Measurements from ENCODE around the gene SLC34A1.
"Not testable (repeated sequence)": the region's sequence is repeated elsewhere in the genome, so short reads cannot be mapped to it uniquely, and the experiment has no call there.

SLC34A1 gene

DNA sequence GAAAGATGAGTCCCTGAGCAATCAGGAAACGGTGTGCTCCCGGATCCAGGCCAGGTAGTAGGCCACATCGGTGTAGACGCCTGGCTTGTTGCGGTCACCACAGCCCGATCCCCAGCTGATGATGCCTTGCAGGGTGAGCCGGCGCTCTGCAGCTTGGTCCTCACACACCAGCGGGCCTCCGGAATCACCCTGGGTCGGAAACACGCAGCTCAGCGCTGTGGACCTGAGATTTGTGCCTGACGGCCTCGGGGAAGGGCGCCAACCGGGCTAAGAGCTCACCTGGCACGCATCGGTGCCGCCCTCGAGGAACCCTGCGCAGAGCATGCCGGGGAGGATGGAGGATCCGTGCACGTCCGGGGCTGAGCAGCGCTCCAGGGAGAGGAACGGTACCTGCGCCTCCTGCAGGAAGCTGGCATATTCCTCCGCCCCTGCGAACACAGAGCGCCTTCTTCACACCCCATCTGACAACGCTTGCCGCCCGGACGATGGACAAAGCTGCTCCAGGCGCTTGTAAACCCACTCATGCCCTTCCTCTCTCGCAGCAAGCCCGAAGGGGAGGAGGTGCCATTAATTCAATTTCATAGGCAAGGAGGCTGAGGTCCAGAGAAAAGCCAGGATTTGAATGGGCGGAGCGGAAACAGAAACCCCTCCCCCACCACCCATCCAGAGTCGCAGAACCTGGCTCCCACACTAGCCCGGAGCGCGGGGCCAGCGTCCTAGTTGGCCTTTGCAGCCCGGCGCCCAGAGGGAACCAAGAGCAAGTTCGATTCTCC lies 18.2 kb downstream of the SLC34A1 start:
- Histone ChIP-seq H3K27ac (peak overlapping the region in 5 of 21 experiments; percentile 32 to 78 (median 71)), H3K4me3 (peak overlapping the region; percentile 33 to 54 (median 42))

DNA sequence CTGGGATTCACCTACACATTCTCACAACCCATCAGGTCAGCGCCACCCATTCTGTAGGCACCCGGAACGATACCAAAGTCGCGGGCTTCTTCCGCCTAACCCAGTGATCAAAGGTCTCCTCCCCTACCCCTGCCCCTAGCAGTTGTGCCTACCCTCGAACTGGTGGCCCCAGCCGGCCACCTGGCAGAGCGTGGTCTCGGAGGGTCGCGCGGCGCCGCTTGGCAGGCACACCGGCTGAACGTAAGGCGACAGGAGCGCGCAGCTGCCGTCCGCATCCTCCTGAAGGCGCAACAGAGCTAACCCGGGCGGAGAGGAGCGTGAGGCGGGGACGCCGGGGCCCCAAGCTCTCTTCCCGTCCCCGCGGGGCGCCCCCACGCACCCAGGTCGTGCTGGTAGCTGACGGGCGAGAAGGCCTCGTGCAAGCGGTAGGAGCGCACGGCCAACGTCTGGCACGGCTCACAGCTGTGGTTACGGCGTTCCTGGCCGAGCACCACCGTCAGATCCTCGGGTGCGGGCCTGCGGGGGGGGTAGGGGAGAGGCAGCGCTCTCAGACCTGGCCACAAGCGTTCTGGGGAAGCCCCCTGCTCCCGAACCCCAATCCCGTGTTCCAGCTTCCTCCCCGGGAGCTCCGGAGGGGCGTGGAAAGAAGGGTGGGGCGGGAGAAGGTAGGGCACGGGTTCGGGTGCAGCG lies 19.0 kb downstream of the SLC34A1 start:
- peak overlapping the region; percentile 33 to 54 (median 42) for H3K4me3 ChIP-seq

DNA sequence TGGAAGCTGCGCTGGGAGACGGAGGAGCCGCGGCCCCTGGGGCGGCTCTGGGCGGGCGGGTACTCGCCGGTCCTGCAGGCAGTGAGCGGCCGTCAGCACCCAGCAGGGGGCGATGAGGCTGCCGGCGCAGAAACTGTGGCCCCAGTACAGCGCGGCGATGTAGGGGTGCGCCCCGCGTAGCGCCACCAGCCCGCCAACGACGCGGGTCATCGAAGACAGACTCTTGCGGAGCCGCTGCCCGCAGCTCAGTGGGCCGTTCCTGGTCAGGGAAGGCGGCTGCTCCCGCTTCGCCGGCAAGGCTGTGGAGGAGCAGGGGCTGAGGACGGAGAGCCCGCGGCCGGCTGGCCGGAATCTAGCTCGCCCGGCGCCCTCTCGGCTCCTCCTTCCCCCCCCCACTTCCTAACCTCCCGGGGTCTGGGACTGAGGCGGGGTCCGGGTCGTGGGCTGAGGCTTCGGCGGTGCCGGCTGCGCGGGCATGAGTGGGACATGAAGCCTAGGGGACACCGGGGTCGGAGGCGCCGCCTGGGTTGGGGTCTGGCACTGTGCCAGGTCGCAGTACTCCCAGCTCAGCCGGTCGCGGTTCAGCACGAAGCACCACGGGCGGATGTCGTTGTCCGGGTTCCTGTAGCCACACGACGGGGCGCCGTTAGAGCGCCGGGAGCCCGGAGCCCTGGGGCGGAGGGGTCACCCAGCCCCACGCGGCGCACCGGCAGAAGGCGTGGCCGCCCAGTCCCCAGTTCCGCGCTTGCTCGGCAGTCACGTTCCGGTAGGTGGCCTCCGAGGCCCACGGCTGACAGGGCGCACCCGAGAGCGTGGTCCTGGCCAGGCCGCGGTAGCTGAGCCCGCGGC lies 19.8 kb downstream of the SLC34A1 start:
- Histone ChIP-seq H3K4me3 (peak overlapping the region; percentile 33 to 54 (median 42)), H3K27ac (peak overlapping the region in 17 of 21 experiments; percentile 11 to 78 (median 44))

More for the DNA sequence above, 19.0 kb downstream of the SLC34A1 start:
- peak overlapping the region in 17 of 21 experiments; percentile 17 to 78 (median 47) for H3K27ac ChIP-seq

DNA sequence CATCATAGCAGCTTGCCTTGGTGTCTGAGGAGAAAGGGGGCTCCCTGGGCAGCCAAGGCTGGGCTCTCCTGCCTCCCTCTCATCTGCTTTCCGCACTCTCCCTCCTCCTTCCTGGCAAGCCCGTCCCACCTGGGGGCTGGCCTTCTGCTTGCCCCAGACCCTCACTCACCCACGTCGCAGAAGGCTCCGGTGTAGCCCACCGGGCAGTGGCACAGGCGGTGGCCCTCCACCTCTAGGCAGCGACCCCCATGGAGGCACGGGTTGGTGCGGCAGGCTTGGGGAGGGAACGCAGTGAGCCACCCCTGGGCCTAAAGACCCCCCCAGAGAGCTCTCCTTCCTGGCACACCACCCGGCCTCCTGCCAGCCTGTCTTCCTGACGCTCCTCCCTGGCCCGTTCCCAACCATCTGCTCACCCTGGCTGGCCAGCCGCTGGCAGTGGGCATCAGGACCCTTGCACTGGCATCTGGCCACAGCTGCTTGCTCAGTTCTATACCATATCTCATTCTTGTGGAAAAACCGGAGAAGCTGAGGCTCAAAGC lies 20.5 kb downstream of the SLC34A1 start:
- peak overlapping the region in 12 of 21 experiments; percentile 19 to 75 (median 51) for H3K27ac ChIP-seq
- peak overlapping the region; percentile 33 to 54 (median 42) for H3K4me3 ChIP-seq

DNA sequence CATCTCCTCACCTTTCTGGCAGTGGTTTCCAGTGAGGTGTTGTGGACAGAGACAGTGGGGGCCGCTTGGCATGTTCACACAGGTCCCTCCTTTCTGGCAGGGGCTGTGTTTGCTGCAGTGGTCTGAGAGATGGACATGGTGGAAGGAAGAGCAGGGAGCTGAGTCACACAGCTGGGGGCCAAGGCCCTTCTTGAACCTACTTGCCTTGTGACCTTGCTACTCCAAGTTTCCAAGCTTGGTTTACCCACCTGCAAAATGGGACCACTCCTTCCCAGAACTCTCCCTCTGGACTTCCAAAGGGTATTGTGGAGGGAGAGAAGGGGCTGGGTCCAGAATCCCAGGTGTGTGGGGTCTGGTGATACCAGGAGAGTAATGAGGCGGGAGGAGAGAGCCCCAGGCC lies 21.1 kb downstream of the SLC34A1 start:
- Histone ChIP-seq H3K4me3 (no peak overlapping the region), H3K27ac (no peak overlapping the region)

DNA sequence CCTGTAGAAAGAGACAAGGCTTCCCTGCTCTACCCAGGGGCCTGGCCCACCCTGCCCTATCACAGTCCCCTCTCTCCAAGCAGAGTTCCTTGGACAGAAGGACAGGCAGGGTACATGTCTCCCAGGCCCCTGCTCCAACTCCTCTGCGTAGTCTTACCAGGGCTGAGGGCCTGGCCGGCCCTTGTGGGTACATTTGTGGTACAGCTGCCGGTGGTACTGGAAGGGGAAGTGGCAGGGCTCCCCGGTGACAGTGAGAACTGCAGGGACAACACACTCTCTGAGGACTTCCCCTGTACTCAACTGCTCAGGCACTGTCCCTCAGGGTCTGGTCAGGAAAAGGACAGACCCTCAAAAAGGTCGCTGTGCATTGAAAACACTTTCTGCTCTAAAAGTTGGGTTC lies 21.6 kb downstream of the SLC34A1 start:
- Histone ChIP-seq H3K27ac (no peak overlapping the region), H3K4me3 (no peak overlapping the region)

DNA sequence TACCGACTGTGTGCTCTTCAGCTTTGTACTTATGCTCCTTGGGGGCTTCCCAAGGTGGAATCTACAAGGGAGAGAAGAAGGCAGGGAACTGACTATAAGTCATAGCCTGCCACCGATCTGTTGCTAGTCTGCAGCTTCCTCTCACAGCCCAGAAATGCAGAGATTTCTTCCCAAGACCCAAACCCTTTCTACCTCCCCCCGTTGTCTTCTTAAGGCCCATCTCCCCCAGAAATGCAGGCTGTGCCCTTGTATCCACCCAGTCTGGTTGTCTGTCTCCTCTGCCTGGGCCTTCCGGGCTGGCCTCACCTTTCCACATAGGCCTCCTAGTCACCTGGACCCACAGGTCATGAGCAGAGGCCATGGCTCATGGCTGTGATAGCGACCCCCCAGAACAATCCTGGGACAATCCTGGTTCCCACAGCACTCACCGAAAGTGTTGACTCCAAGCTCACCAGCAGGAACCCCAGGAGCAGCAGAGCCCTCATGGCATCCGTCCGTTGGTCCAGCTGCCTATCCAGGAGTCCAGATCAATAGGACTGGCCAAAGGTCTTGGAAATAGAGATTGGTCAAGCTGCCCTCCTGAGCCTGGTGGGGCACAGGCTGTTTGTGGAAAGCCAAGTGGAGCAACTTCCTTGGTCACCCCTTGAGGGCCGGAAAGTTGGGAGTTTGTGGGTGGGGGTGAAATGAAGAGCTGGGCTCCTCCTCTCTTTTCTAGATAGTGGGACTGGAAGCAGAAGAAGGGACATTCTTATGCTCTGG lies 25.0 kb downstream of the SLC34A1 start, which contains the start of gene F12:
Gene F12, minus strand, starts transcription at position 522 of the 759 bp plus-strand sequence. Its CDS starts 37 bp downstream, at position 485.
- no peak within 1 kb of the TSS for H3K27ac ChIP-seq
- no peak within 1 kb of the TSS for H3K4me3 ChIP-seq

DNA sequence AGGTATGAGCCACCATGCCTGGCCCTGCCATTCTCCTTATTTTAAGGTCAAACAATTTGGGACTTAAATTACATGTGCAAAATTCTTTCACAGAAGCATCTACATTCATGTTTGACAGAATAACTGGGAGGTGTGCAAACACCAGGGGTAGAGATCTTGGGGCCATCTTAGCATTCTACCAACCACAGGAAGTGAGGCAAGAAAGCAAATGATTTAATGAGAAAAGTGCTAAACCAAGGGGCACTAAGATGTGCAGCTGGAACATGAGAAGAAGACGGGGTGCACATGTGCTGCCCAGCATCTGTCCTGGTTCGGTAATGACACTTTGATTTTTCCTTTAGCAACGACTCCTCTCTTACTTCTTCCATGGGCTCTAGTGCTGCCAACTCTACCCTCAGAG lies 26.3 kb downstream of the SLC34A1 start:
- peak overlapping the region in 2 of 21 experiments; percentile 27 to 29 for H3K27ac ChIP-seq
- H3K4me3 ChIP-seq: no peak overlapping the region

DNA sequence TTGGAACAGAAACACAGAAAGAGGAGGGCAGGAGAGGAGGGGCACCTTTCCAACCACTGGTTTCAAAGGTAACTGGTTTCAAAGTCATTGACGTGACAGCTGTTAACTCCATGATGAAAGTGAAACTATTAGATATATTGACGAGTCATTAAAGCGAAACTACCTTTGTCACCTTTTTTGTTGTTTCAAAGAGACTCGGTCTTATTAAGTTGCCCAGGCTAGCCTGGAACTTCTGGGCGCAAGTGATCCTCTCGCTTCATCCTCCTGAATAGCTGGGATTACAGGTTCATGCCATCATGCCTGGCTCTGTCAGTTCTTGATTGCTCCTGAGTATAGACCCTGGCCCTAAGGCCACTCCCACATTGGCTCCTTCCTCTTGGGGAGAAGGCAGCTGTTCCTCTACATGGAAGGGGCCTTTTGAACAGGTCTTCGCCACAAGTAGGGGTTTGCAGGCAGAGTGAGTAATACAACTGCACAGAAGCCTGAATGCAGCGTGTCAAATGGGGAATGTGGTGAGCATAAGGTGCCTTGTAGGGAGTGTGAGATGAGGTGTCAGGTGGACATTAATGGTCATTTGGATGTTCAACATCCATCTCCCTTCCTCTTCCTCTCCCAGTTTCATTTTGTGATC lies 28.5 kb downstream of the SLC34A1 start:
- Histone ChIP-seq H3K4me3 (no peak overlapping the region), H3K27ac (peak overlapping the region in 7 of 21 experiments; percentile 7 to 76 (median 44))

DNA sequence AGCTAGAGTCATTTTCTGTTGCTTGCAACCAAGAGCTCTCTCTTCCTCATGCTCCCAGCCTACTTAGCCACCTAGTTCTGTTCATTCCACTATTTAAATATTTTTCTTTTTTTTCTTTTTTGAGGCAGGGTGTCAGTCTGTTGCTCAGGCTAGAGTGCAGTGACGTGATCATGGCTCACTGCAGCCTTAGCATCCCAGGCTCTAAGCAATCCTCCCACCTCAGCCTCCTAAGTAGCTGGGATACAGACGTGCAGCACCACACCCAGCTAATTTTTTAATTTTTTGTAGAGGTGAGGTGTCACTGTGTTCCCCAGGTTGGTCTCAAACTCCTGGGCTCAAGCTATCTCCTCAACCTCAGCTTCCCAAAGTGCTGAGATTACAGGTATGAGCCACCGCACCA lies 30.2 kb downstream of the SLC34A1 start:
- H3K4me3 ChIP-seq: no peak overlapping the region
- H3K27ac ChIP-seq: no peak overlapping the region

DNA sequence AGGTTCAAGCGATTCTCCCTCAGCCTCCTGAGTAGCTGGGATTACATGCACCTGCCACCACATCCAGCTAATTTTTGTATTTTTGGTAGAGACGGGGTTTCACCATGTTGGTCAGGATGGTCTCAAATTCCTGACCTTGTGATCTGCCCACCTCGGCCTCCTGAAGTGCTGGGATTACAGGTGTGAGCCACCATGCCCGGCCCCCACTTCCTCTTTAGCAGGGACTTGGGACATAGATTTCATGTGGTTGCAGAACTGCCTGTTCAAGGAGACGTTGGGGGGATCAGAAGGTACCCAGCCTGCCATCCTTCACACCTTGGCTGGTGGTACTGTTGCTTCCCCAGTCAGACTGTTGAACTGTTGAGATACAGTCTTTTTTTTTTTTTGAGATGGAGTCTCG lies 32.8 kb downstream of the SLC34A1 start:
- peak overlapping the region in 1 of 21 experiments; percentile 36 for H3K27ac ChIP-seq
- not testable (repeated sequence) for H3K4me3 ChIP-seq

DNA sequence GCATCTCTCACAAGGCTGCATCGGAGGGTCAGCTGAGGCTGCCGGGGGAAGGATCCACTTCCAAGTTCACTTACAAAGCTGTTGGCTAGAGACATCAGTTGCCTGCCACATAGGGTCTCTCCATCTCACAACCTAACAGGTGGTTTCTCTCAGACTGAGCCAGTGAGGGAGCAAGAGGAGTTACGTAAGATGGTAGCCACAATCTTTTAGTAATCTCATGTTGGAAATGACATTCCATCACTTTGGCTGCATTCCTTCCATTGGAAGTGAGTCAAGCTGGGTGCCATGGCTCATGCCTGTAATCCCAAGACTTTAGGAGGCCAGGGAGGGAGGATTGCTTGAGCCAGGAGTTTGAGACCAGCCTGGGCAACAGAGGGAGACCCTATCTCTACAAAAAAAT lies 34.8 kb downstream of the SLC34A1 start:
- H3K4me3 ChIP-seq: no peak overlapping the region

DNA sequence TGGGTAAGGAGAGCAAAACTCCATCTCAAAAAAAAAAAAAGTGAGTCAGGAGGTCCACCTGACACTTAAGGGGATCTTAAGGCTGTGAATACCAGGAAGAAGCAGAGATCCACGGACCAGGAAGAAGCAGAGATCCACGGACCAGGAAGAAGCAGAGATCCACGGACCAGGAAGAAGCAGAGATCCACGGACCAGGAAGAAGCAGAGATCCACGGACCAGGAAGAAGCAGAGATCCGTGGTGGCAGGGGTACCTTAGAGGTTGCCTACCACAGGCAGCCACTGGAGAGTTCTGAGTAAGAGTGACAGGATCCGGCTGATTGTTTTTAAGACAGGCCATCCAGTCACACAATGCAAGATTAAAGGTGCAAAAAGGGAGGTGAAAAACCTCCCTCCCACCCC lies 36.2 kb downstream of the SLC34A1 start:
- H3K4me3 ChIP-seq, H3K27ac ChIP-seq: not testable (repeated sequence)

More for the DNA sequence above, 34.8 kb downstream of the SLC34A1 start:
- H3K27ac ChIP-seq: no peak overlapping the region

DNA sequence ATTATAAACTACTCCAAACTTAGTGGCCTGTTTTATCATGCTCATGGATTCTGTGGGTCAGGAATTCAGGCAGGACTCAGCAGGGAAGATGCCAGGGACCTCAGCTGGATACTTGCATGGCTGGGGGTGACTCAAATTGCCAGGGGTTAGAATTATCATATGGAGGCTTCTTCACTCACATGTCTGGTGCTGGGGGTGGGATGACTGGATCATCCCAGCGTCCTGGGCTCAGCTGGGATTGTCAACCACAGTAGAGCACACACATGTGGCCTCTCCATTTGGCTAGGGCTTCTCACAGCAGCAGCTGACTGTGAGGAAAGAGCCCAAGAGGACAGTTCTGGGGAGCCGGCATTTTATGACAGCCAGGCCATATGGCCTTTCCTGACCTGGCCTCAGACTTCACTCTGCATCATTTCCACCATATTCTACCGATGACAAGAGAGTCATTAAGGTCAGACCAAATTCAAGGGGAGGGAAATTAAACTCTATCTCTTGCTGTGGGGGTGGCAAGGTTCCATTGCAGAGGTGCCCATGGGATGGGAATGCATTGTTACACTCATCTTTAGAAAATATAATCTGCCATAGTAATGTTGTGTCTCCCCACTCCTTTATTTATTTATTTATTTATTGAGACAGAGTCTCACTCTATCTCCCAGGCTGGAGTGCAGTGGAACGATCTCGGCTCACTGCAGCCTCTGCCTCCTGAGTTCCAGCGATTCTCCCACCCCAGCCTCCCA lies 37.0 kb downstream of the SLC34A1 start:
- Histone ChIP-seq H3K27ac (no peak overlapping the region), H3K4me3 (no peak overlapping the region)

DNA sequence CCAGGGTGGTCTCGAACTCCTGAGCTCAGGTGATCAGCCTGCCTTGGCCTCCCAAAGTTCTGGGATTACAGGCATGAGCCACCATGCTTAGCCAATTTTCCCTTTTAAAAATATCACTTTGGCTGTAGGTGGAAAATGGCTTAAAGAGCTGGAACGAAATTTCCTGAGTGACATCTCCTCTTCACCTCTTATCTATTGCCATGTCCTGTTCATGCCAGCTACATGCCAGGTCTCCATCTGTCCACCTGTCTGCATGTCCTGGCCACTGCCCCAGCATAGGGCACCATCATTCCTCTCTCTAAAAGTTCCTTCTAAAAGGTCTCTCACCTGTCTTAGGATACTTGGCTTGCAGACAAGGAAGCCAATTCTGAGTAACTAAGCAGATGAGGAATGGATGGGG lies 39.4 kb downstream of the SLC34A1 start:
- Histone ChIP-seq H3K4me3 (no peak overlapping the region), H3K27ac (no peak overlapping the region)

DNA sequence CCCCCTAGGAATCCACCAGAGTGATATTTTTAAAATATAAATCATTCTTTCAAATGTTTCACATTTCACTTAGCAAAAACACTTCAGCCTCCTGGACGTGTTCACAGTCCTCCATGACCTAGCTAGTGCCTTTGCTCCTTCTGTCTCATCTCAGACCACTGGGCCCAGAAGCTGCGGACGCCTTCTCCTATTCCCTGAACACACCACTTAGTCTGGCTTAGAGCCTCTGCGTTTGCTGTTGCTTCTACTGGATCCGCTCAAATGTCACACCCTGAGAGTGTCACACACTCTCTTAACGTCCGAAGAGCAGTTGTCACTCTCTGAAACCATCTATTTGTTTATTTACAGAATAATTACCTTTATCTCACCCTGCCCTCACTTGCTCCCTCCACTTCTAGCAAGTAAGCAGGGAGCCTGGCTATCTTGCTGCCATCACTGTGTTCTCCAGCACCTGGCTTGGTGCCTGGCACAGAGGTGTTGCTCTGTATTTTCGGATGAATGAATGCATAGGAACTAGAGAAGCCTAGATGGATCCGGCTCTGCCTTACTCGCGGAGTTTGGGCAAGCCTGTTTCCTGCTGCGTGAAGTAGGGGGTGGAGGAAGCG lies 41.1 kb downstream of the SLC34A1 start:
- Histone ChIP-seq H3K4me3 (peak overlapping the region; percentile 24 to 76 (median 50)), H3K27ac (peak overlapping the region; percentile 57 to 95 (median 88))

DNA sequence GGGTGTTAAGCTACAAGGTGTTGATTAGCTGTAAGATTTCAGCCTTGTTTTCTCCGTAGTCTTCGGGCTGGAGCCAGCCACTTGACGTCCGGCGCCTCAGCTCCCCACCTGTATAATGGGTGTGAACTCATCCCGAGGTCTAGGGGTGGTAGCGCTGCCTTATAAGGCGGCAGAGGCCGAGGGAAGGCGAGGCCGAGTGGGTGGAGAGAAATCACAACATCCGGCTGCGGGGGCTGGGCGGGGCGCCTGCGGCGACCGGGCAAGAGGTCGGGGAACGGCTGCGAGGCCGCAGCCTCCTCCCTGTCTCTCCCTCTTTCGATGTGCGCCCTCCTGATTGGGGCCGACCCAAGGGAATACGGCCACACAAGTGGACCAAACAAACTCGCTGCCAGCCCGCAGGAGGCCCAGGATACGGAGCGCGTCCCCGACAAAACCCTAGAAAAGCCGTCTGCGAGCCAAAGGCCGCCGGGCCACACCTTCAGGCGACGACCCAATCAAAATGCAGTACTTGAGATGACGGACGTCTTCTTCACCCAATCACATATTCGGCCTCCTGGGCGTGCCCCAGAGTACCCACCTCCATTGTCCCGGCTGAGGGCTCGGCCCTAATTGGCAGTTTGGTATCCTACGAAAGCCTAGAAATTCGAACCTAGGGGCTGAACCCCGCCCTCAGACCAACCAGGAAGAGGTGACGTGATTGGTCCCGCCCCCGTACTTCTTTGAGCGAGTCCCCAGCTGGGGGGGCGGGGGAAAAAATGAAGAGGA lies 41.7 kb downstream of the SLC34A1 start:
- peak overlapping the region; percentile 57 to 95 (median 88) for H3K27ac ChIP-seq
- peak overlapping the region; percentile 24 to 76 (median 50) for H3K4me3 ChIP-seq

Measured in skin epidermis (tissue), 12 donors.